GM21723 (cell line): ENCODE results near the gene PPOX.

ENCODE experiments used
- ATAC-seq: cut with Tn5 transposase; IDR thresholded peaks from one replicate; pipeline ENCODE4 v1.9.1; 2021; ENCODE audit warnings: mild to moderate bottlenecking, moderate library complexity; ENCODE audit not compliant: unreplicated experiment

PPOX gene

DNA sequence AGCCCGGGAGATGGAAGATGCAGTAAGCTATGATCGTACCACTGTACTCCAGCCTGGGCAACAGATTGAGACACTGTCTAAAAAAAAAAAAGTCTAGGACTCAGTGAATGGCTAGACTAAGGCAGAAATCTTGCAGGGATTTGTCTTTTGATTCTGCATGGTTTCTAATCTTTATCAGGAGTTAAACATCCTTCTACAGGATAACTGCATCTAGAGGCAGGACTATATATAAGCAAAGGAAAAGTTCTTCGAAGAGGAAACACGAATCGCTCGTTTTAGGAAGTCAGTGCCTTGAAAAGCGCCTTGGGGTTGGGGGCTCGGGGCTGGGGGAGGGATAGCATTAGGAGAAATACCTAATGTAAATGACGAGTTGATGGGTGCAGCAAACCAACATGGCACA, 13.1 kb upstream of the PPOX start:
- ATAC-seq, result peak; percentile 15

DNA sequence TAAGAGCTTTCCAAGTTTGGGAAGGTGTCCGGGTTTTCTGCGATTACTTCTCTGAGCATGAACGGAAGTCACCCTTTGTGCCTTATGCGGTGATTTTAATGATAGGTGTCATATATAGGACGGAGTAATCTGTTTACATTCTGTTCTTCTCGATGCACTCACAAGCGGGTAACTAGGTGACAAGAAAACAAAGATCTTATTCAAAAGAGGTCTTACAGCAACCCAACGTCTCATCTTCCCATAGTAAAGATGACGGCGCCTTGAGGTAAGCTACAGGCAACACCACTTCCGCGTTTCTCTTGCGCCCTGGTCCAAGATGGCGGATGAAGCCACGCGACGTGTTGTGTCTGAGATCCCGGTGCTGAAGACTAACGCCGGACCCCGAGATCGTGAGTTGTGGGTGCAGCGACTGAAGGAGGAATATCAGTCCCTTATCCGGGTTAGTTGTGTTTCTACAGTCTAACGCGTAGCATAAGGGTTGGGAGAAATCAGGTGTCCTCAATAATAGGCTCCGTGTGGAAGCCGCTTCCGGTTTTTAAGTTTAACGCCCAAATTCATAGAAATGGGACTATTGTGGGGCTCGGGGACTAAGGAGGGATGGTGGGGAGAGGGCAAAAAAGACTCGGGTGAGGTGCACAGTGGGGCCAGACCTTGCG, 12.4 kb upstream of the PPOX start, which contains the start of gene UFC1:
TSS of gene UFC1 (plus strand) at position 297 of the 656 bp plus-strand sequence. CDS start at position 317, 20 bp downstream.
- peak; percentile 86 for ATAC-seq

DNA sequence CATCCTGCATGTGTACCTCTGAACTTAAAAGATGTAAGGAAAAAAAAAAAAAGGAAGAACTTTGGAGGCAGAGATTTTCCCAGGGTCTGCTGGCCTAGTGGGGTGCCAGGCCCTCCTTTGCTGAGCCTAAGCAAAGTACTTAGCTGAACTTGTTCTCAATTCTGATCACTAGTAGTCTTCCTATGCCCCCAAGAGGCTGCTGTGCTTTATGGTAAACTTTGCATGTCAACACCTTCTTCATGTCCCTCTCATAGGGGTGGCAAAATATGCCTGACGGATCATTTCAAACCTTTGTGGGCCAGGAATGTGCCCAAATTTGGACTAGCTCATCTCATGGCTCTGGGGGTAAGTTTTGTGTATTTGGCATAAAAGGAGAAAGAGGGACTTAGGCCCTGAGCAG, 8.4 kb upstream of the PPOX start:
- ATAC-seq, result no peak

- ATAC-seq, result no peak
Observed at GRCh38 chr1:161158316-161159010, 7.8 kb upstream of the PPOX start.

- ATAC-seq, result peak; percentile 83
Observed at GRCh38 chr1:161159087-161159912, 6.9 kb upstream of the PPOX start, which contains the start of gene USP21. Gene USP21 (plus strand): TSS chr1:161159500. CDS start chr1:161160641, 1,141 bp downstream.

DNA sequence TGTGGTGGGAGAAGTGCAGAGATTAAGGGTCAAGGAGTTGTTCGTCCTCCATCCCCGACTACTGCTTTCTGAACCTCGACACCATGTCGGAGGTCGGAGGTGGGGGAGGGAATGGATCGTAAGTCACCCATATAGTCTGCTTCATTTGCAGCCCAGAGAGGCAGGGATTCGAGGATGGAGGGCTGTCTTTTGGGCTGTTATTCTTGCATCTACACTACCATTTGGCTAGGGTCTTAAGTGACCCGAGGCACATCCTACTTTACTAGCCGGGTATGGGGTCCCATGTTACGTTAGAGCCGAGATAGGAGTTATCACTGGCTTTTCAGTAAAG, 6.3 kb upstream of the PPOX start:
- ATAC-seq, result no peak

- no peak for ATAC-seq
Observed at GRCh38 chr1:161160671-161161145, 5.5 kb upstream of the PPOX start.

- no peak for ATAC-seq
Observed at GRCh38 chr1:161161652-161162051, 4.6 kb upstream of the PPOX start.

DNA sequence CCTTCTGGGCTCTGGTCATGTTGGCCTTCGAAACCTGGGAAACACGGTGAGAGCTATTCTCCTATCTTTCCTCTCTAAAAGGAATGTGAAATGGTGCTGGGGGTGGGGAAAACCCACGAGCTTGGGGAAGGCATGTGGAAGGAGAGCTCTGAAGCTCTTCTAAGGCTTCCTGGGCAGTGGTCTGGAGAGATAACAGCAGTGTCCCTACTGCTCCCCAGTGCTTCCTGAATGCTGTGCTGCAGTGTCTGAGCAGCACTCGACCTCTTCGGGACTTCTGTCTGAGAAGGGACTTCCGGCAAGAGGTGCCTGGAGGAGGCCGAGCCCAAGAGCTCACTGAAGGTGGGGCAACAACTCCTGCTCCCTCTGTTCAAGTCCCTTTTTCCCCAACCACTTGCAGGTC, 4.2 kb upstream of the PPOX start:
- ATAC-seq, result no peak

DNA sequence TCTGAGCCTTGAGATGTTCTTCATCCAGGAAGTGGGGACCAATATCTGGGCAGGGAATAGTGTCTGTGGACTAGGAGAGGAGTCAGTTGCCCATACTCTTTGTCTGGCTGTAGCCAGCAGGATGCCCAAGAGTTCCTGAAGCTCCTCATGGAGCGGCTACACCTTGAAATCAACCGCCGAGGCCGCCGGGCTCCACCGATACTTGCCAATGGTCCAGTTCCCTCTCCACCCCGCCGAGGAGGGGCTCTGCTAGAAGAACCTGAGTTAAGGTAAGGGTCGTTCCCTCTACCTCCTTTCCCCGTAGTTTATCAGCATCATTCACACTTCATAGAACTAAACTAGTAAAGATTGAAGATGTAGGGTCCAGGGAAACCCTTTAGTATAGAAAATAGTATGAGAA, 3.4 kb upstream of the PPOX start:
- no peak for ATAC-seq

GRCh38 chr1:161163793-161164192, 2.4 kb upstream of the PPOX start:
- no peak for ATAC-seq

DNA sequence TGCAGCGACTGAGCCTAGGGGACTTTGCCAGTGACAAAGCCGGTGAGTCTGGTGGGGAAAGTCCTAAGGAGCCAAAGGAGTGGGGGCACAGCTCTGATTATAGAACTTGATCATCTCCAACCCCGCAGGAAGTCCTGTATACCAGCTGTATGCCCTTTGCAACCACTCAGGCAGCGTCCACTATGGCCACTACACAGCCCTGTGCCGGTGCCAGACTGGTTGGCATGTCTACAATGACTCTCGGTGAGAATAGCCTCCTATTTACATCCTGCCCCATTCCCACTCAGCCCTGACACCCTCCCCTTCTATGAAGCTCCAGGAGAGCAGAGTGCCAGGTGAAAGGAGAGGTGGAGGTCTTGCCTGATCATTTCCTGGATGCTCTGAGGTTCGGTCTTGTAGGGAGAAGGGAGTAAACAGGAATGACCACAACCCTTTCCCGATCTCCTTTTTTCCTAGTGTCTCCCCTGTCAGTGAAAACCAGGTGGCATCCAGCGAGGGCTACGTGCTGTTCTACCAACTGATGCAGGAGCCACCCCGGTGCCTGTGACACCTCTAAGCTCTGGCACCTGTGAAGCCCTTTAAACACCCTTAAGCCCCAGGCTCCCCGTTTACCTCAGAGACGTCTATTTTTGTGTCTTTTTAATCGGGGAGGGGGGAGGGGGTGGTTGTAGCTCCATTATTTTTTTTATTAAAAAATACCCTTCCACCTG, 1.2 kb upstream of the PPOX start:
- ATAC-seq, result no peak

GRCh38 chr1:161166669-161167548, 683 bp downstream of the PPOX start:
- peak; percentile 7 for ATAC-seq

DNA sequence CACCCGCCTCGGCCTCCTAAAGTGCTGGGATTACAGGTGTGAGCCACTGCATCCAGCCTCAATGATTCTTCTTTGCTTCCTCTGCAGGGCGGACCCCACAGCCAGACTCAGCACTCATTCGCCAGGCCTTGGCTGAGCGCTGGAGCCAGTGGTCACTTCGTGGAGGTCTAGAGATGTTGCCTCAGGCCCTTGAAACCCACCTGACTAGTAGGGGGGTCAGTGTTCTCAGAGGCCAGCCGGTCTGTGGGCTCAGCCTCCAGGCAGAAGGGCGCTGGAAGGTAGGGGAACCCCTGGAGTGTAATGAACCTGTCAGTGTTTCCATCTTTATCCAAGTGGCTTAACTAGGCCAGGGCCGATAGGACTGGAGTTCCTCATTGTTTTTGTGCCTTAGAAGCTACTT, 2.7 kb downstream of the PPOX start:
- no peak for ATAC-seq

GRCh38 chr1:161171191-161171590, 5.0 kb downstream of the PPOX start:
- no peak for ATAC-seq

DNA sequence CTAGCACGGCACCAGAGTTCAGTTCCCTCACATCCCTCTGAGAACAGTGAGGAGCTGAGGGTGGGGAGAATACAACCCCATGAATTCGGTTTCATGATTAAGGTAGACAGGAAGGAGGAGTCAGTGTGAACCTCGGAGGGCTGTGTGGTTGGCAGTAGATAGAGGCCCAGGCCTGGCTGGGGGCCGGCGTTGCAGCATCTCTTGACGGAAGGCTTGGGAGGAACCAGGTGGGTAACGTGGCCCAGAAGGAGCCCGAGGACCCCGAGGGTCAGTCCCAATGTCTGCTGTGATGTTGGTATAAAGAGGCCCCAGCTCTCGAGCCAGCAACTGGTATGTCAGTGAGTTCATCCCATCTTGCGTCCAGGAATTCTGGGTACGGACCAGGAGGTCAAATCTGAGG, 5.5 kb downstream of the PPOX start:
- no peak for ATAC-seq

GRCh38 chr1:161172349-161172748, 6.1 kb downstream of the PPOX start:
- no peak for ATAC-seq

GRCh38 chr1:161172776-161173376, 6.7 kb downstream of the PPOX start:
- ATAC-seq, result no peak

- no peak for ATAC-seq
Observed at GRCh38 chr1:161173711-161174110, 7.5 kb downstream of the PPOX start.

DNA sequence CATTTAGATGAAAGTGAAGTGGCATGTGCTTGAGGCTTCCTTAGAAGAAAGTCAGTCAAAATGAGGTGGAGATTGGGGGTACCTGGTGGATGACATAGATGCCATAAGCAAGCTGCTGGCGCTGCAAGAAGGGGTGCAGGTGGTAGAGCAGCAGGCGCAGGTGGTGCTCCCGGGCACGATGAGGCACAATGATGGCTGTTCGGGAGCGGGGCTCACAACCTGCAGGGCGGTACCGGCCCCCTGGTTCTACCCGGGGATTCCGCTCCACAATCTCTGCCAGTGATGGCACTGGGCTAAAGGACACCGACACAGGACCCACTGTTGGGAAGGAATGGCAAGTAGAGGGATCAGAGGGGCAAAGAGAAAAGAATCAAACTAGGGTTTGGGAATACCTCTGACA, 8.7 kb downstream of the PPOX start:
- no peak for ATAC-seq
